Keratinocyte (primary cell): Measurements from ENCODE around the gene CAVIN1.

Experiments
- EZH2 ChIP-seq: IDR thresholded peaks from one replicate; pipeline ENCODE4 v1.6.1; 2012; ENCODE audit warnings: inconsistent platforms, mild to moderate bottlenecking, low read length, moderate library complexity
- TF ChIP-seq, protein P1 (sequence below), 3 experiments: IDR thresholded peaks in 1 of 3; conservative IDR thresholded peaks in 1 of 3; optimal IDR thresholded peaks in 1 of 3; 2 replicates in 2 of 3; 3 replicates in 1 of 3; pipeline versions ENCODE3 to v1.5.1; 2011; ENCODE audit warnings: low read length in 3 of 3, mild to moderate bottlenecking in 3 of 3, moderate library complexity in 2 of 3, control low read depth in 1 of 3, inconsistent platforms in 1 of 3; ENCODE audit not compliant: insufficient read depth in 2 of 3; ENCODE audit errors: extremely low read depth in 1 of 3

GRCh38 chr17:42424991-42425610, 2.0 kb upstream of the CAVIN1 start:
- TF ChIP-seq, protein P1, sequence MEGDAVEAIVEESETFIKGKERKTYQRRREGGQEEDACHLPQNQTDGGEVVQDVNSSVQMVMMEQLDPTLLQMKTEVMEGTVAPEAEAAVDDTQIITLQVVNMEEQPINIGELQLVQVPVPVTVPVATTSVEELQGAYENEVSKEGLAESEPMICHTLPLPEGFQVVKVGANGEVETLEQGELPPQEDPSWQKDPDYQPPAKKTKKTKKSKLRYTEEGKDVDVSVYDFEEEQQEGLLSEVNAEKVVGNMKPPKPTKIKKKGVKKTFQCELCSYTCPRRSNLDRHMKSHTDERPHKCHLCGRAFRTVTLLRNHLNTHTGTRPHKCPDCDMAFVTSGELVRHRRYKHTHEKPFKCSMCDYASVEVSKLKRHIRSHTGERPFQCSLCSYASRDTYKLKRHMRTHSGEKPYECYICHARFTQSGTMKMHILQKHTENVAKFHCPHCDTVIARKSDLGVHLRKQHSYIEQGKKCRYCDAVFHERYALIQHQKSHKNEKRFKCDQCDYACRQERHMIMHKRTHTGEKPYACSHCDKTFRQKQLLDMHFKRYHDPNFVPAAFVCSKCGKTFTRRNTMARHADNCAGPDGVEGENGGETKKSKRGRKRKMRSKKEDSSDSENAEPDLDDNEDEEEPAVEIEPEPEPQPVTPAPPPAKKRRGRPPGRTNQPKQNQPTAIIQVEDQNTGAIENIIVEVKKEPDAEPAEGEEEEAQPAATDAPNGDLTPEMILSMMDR (optimal IDR thresholded peaks at IDR 0.05 in 1 of 3, IDR thresholded peaks at IDR 0.05 in 1 of 3, conservative IDR thresholded peaks at IDR 0.05 in 1 of 3; ENCODE audit: extremely low read depth in 1 of 3, insufficient read depth in 2 of 3, low read length in 3 of 3) = no peak
- TF ChIP-seq EZH2 = no peak
